Measurements from ENCODE around the gene PLD1.

Gene PLD1

GRCh38 chr3:171813897-171814460 lies 3.7 kb upstream of the PLD1 start:
- peak in 1 of 5 donors; percentile 82 for DNase-seq

- DNase-seq: no peak
Measured at GRCh38 chr3:171813278-171813896, 3.1 kb upstream of the PLD1 start.

- no peak for DNase-seq
Measured at GRCh38 chr3:171812811-171813210, 2.5 kb upstream of the PLD1 start.

GRCh38 chr3:171811913-171812335 lies 1.6 kb upstream of the PLD1 start:
- DNase-seq: no peak

- peak in 1 of 5 donors; percentile 20 for DNase-seq
Measured at GRCh38 chr3:171811295-171811912, 1.1 kb upstream of the PLD1 start.

- DNase-seq: no peak
Measured at GRCh38 chr3:171810629-171811294, 479 bp upstream of the PLD1 start.

GRCh38 chr3:171809611-171809860 lies 747 bp downstream of the PLD1 start:
- DNase-seq: no peak

GRCh38 chr3:171807806-171808205 lies 2.5 kb downstream of the PLD1 start:
- DNase-seq: no peak

- DNase-seq: no peak
Measured at GRCh38 chr3:171807129-171807675, 3.1 kb downstream of the PLD1 start.

GRCh38 chr3:171806200-171807128 lies 3.8 kb downstream of the PLD1 start:
- peak in 1 of 5 donors; percentile 38 for DNase-seq

GRCh38 chr3:171805687-171806086 lies 4.6 kb downstream of the PLD1 start:
- no peak for DNase-seq

GRCh38 chr3:171804618-171805389 lies 5.5 kb downstream of the PLD1 start:
- DNase-seq: no peak

- DNase-seq: no peak
Measured at GRCh38 chr3:171803044-171803443, 7.2 kb downstream of the PLD1 start.

- DNase-seq: no peak
Measured at GRCh38 chr3:171802590-171802956, 7.7 kb downstream of the PLD1 start.

- no peak for DNase-seq
Measured at GRCh38 chr3:171801738-171802589, 8.3 kb downstream of the PLD1 start.

GRCh38 chr3:171799501-171799900 lies 10.8 kb downstream of the PLD1 start:
- DNase-seq: no peak

- DNase-seq: no peak
Measured at GRCh38 chr3:171797873-171798272, 12.4 kb downstream of the PLD1 start.

GRCh38 chr3:171797265-171797679 lies 13.0 kb downstream of the PLD1 start:
- DNase-seq: no peak

GRCh38 chr3:171796625-171797264 lies 13.5 kb downstream of the PLD1 start:
- no peak for DNase-seq

GRCh38 chr3:171792531-171792930 lies 17.8 kb downstream of the PLD1 start:
- no peak for DNase-seq

Measured in T-helper 1 cell (primary cell).